NB4 (cell line): ENCODE measurements around the gene TMEM178A.

Experiments
- CTCF ChIP-seq: IDR thresholded peaks from one replicate; pipeline ENCODE4 v1.5.1; 2012; ENCODE audit warnings: low read depth, low read length
- POLR2A ChIP-seq: IDR thresholded peaks from 2 replicates; pipeline ENCODE4 v1.6.1; 2011; ENCODE audit warnings: mild to moderate bottlenecking; ENCODE audit not compliant: insufficient read length; ENCODE audit errors: extremely low read depth

DNA sequence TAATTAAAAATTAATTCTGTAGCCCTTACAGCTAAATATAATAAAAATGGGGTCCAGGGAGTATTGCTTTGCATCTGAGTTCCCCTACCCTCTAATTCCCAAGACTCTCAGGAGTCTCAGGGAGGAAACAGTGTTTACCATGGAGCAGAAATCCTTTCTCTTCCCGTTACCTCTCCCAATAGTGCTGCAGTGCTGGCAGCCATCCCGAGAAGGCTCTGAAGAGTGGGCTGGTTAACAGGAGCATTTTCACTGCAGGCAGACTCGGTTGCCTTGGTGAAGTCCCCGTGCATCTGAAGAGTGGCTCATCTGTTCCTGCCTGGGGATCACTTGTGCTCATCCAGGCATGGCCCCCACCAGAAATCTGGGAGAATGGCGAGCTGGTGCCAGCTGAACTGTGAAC is 41.8 kb upstream of the TMEM178A start:
- TF ChIP-seq POLR2A (no peak), CTCF (no peak)
